ENCODE data around the gene IGF2R. TPM values are rescaled to one million over a fixed set of nuclear protein-coding genes. Genes with fewer than 3 reads are reported as not detected.
"Not testable (repeated sequence)": the region's sequence is repeated elsewhere in the genome, so short reads cannot be mapped to it uniquely, and the experiment has no call there.

IGF2R gene
- polyA plus RNA-seq, 2 donors, result 12.9 to 15.0 TPM

- Histone ChIP-seq H3K36me3 (ENCODE audit: control insufficient read depth in 2 of 2, insufficient read depth in 2 of 2, low read length in 1 of 2) (peaks cover 47 to 51% of the 10 kb centered on the region in 2 donors), H3K9me3 (ENCODE audit: control insufficient read depth in 2 of 2, insufficient read depth in 1 of 2, low read depth in 1 of 2, low read length in 1 of 2) (no peaks in the 10 kb centered on the region), H3K4me1 (ENCODE audit: control insufficient read depth in 2 of 2, insufficient read depth in 2 of 2, low read length in 1 of 2) (no peaks in the 10 kb centered on the region), H3K27me3 (ENCODE audit: control insufficient read depth in 1 of 2, insufficient read depth in 2 of 2, low read length in 2 of 2) (no peaks in the 10 kb centered on the region), H3K4me3 (ENCODE audit: low read depth in 1 of 2, low read length in 2 of 2) (no peak overlapping the region), H3K27ac (ENCODE audit: low read depth in 2 of 2, low read length in 1 of 2) (no peak overlapping the region)
- WGBS, 2 donors, result 92% methylated on average over 8 of the region's 8 CpGs
Observed at GRCh38 chr6:160086754-160087153, 117.9 kb downstream of the IGF2R start.

DNA sequence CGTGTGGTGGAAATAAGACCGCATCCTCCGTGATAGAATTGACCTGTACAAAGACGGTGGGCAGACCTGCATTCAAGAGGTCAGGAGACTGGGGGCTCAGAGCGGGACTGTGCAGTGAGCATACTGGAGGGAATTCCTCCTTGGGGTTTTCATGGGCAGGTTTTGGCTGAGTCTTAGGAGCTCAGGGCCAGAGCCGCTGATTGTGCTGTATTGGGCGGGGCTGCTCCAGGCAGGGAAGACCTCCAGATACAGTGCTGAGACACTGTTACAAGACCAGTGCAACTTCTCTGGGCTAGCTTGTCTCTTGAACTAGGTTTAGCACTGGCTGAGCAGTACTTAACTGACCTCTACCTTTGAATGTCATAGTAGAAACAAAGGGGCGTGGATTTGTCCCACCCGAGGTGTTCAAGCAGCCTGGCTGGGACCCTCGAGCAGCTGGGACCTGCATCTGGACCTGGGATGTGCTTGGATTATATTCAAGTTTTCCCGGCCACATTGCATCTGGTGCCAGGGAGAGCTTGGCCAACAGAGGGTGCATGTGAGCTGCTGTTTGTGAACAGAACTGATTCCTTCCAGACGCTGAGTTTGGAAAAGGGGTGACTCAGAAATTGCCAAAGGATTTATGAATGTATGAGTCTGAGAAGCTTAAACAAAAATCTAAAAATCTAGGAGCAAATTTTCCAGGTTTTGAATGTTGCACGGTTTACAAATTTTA lies 119.3 kb downstream of the IGF2R start:
- no peak overlapping the region for H3K27ac ChIP-seq (ENCODE audit: low read depth in 2 of 2, low read length in 1 of 2)
- no peaks in the 10 kb centered on the region for H3K9me3 ChIP-seq (ENCODE audit: control insufficient read depth in 2 of 2, insufficient read depth in 1 of 2, low read depth in 1 of 2, low read length in 1 of 2)
- whole genome bisulfite sequencing, 2 donors, result 56 to 57% methylated on average over 13 of the region's 13 CpGs
- H3K36me3 ChIP-seq (ENCODE audit: control insufficient read depth in 2 of 2, insufficient read depth in 2 of 2, low read length in 1 of 2), result peaks cover 57 to 58% of the 10 kb centered on the region in 2 donors
- H3K27me3 ChIP-seq (ENCODE audit: control insufficient read depth in 1 of 2, insufficient read depth in 2 of 2, low read length in 2 of 2), result no peaks in the 10 kb centered on the region
- no peak overlapping the region for H3K4me3 ChIP-seq (ENCODE audit: low read depth in 1 of 2, low read length in 2 of 2)
- no peaks in the 10 kb centered on the region for H3K4me1 ChIP-seq (ENCODE audit: control insufficient read depth in 2 of 2, insufficient read depth in 2 of 2, low read length in 1 of 2)

DNA sequence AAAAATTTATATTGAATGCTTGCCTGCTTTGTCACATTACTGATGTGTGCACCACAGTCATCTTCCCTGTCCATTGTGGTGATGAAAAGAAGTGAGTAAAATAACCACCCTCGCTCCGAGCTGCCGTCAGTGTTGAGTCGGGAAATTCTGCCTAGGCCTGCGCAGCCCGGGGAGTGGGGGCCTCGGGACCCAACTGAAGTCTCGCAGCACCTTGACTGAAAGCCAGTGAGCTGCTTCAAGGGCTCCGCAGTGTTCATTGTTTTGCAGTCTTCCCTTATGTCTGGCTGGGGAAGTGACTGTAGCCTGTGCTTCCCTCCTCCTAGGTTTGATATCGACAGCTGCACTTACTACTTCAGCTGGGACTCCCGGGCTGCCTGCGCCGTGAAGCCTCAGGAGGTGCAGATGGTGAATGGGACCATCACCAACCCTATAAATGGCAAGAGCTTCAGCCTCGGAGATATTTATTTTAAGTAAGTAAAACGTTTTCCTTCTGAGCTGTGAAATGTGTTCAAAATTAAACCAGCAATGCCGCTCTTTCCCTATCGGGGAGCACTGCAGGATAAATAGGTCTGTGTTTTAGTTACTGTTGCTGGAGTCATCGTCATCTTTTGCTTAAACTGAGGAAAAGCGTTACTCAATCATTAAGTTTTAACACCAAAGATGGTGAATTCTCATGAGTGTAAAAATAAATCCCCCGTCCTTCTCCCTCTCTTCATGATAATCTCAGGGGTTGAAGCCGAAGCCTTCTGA lies 120.1 kb downstream of the IGF2R start:
- Histone ChIP-seq H3K27ac (ENCODE audit: low read depth in 2 of 2, low read length in 1 of 2) (no peak overlapping the region), H3K36me3 (ENCODE audit: control insufficient read depth in 2 of 2, insufficient read depth in 2 of 2, low read length in 1 of 2) (peaks cover 56% of the 10 kb centered on the region in 2 donors), H3K4me3 (ENCODE audit: low read depth in 1 of 2, low read length in 2 of 2) (no peak overlapping the region), H3K9me3 (ENCODE audit: control insufficient read depth in 2 of 2, insufficient read depth in 1 of 2, low read depth in 1 of 2, low read length in 1 of 2) (no peaks in the 10 kb centered on the region), H3K4me1 (ENCODE audit: control insufficient read depth in 2 of 2, insufficient read depth in 2 of 2, low read length in 1 of 2) (no peaks in the 10 kb centered on the region), H3K27me3 (ENCODE audit: control insufficient read depth in 1 of 2, insufficient read depth in 2 of 2, low read length in 2 of 2) (no peaks in the 10 kb centered on the region)
- 81 to 85% methylated on average over 21 of the region's 21 CpGs for WGBS, 2 donors

DNA sequence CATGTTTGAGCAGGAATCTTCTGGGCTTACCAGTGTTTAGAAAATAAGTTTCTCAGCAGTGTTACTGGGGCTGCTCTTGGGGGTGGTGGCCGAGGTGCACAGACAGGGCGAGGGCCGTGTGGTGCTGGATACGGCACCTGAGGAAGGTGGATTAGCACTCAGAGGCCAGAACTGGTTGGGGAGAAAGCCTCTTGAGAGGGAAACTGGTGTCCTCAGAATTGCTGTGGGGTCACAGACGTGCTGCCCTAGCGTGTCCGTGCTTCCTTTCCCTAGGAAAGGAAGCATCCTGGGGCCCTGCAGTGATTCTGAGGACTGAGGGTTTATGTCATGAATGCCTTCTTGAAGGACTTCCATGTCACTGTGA lies 120.6 kb downstream of the IGF2R start:
- H3K27ac ChIP-seq (ENCODE audit: low read depth in 2 of 2, low read length in 1 of 2), result no peak overlapping the region
- peaks cover 54 to 55% of the 10 kb centered on the region in 2 donors for H3K36me3 ChIP-seq (ENCODE audit: control insufficient read depth in 2 of 2, insufficient read depth in 2 of 2, low read length in 1 of 2)
- WGBS, 2 donors, result 93 to 96% methylated on average over 7 of the region's 7 CpGs
- H3K4me3 ChIP-seq (ENCODE audit: low read depth in 1 of 2, low read length in 2 of 2), result no peak overlapping the region
- H3K4me1 ChIP-seq (ENCODE audit: control insufficient read depth in 2 of 2, insufficient read depth in 2 of 2, low read length in 1 of 2), result no peaks in the 10 kb centered on the region
- H3K9me3 ChIP-seq (ENCODE audit: control insufficient read depth in 2 of 2, insufficient read depth in 1 of 2, low read depth in 1 of 2, low read length in 1 of 2), result no peaks in the 10 kb centered on the region
- no peaks in the 10 kb centered on the region for H3K27me3 ChIP-seq (ENCODE audit: control insufficient read depth in 1 of 2, insufficient read depth in 2 of 2, low read length in 2 of 2)

GRCh38 chr6:160090442-160091239 lies 121.8 kb downstream of the IGF2R start:
- H3K27me3 ChIP-seq (ENCODE audit: control insufficient read depth in 1 of 2, insufficient read depth in 2 of 2, low read length in 2 of 2); H3K4me1 ChIP-seq (ENCODE audit: control insufficient read depth in 2 of 2, insufficient read depth in 2 of 2, low read length in 1 of 2); H3K9me3 ChIP-seq (ENCODE audit: control insufficient read depth in 2 of 2, insufficient read depth in 1 of 2, low read depth in 1 of 2, low read length in 1 of 2); H3K4me3 ChIP-seq (ENCODE audit: low read depth in 1 of 2, low read length in 2 of 2); H3K27ac ChIP-seq (ENCODE audit: low read depth in 2 of 2, low read length in 1 of 2): not testable (repeated sequence)
- 86 to 95% methylated on average over 31 to 32 of the region's 32 CpGs for WGBS, 2 donors
- H3K36me3 ChIP-seq (ENCODE audit: control insufficient read depth in 2 of 2, insufficient read depth in 2 of 2, low read length in 1 of 2), result peaks cover 44 to 54% of the 10 kb centered on the region in 2 donors

GRCh38 chr6:160092176-160092575 lies 123.3 kb downstream of the IGF2R start:
- peaks cover 36 to 52% of the 10 kb centered on the region in 2 donors for H3K36me3 ChIP-seq (ENCODE audit: control insufficient read depth in 2 of 2, insufficient read depth in 2 of 2, low read length in 1 of 2)
- not testable (repeated sequence) for H3K4me1 ChIP-seq (ENCODE audit: control insufficient read depth in 2 of 2, insufficient read depth in 2 of 2, low read length in 1 of 2); H3K27ac ChIP-seq (ENCODE audit: low read depth in 2 of 2, low read length in 1 of 2)

GRCh38 chr6:160092602-160093001 lies 123.7 kb downstream of the IGF2R start:
- H3K27me3 ChIP-seq (ENCODE audit: control insufficient read depth in 1 of 2, insufficient read depth in 2 of 2, low read length in 2 of 2), result no peaks in the 10 kb centered on the region
- H3K9me3 ChIP-seq (ENCODE audit: control insufficient read depth in 2 of 2, insufficient read depth in 1 of 2, low read depth in 1 of 2, low read length in 1 of 2), result no peaks in the 10 kb centered on the region
- H3K4me1 ChIP-seq (ENCODE audit: control insufficient read depth in 2 of 2, insufficient read depth in 2 of 2, low read length in 1 of 2), result no peaks in the 10 kb centered on the region
- H3K4me3 ChIP-seq (ENCODE audit: low read depth in 1 of 2, low read length in 2 of 2), result no peak overlapping the region
- no peak overlapping the region for H3K27ac ChIP-seq (ENCODE audit: low read depth in 2 of 2, low read length in 1 of 2)
- WGBS, 2 donors, result 88 to 89% methylated on average over 10 of the region's 10 CpGs
- peaks cover 36 to 52% of the 10 kb centered on the region in 2 donors for H3K36me3 ChIP-seq (ENCODE audit: control insufficient read depth in 2 of 2, insufficient read depth in 2 of 2, low read length in 1 of 2)

More at GRCh38 chr6:160092176-160092575, 123.3 kb downstream of the IGF2R start:
- not testable (repeated sequence) for H3K9me3 ChIP-seq (ENCODE audit: control insufficient read depth in 2 of 2, insufficient read depth in 1 of 2, low read depth in 1 of 2, low read length in 1 of 2); H3K27me3 ChIP-seq (ENCODE audit: control insufficient read depth in 1 of 2, insufficient read depth in 2 of 2, low read length in 2 of 2); H3K4me3 ChIP-seq (ENCODE audit: low read depth in 1 of 2, low read length in 2 of 2)
- 92 to 94% methylated on average over 5 to 6 of the region's 6 CpGs for WGBS, 2 donors

- no peak overlapping the region for H3K4me3 ChIP-seq (ENCODE audit: low read depth in 1 of 2, low read length in 2 of 2)
- H3K4me1 ChIP-seq (ENCODE audit: control insufficient read depth in 2 of 2, insufficient read depth in 2 of 2, low read length in 1 of 2), result no peaks in the 10 kb centered on the region
- H3K27ac ChIP-seq (ENCODE audit: low read depth in 2 of 2, low read length in 1 of 2), result no peak overlapping the region
- no peaks in the 10 kb centered on the region for H3K27me3 ChIP-seq (ENCODE audit: control insufficient read depth in 1 of 2, insufficient read depth in 2 of 2, low read length in 2 of 2)
- H3K36me3 ChIP-seq (ENCODE audit: control insufficient read depth in 2 of 2, insufficient read depth in 2 of 2, low read length in 1 of 2), result peaks cover 36 to 52% of the 10 kb centered on the region in 2 donors
- no peaks in the 10 kb centered on the region for H3K9me3 ChIP-seq (ENCODE audit: control insufficient read depth in 2 of 2, insufficient read depth in 1 of 2, low read depth in 1 of 2, low read length in 1 of 2)
- 79 to 85% methylated on average over 7 of the region's 7 CpGs for WGBS, 2 donors
Observed at GRCh38 chr6:160093061-160093460, 124.2 kb downstream of the IGF2R start.

- 92 to 93% methylated on average over 4 of the region's 4 CpGs for WGBS, 2 donors
- Histone ChIP-seq H3K4me1 (ENCODE audit: control insufficient read depth in 2 of 2, insufficient read depth in 2 of 2, low read length in 1 of 2) (no peaks in the 10 kb centered on the region), H3K9me3 (ENCODE audit: control insufficient read depth in 2 of 2, insufficient read depth in 1 of 2, low read depth in 1 of 2, low read length in 1 of 2) (no peaks in the 10 kb centered on the region), H3K27ac (ENCODE audit: low read depth in 2 of 2, low read length in 1 of 2) (no peak overlapping the region), H3K4me3 (ENCODE audit: low read depth in 1 of 2, low read length in 2 of 2) (no peak overlapping the region), H3K36me3 (ENCODE audit: control insufficient read depth in 2 of 2, insufficient read depth in 2 of 2, low read length in 1 of 2) (peaks cover 33 to 46% of the 10 kb centered on the region in 2 donors), H3K27me3 (ENCODE audit: control insufficient read depth in 1 of 2, insufficient read depth in 2 of 2, low read length in 2 of 2) (no peaks in the 10 kb centered on the region)
Observed at GRCh38 chr6:160093946-160094345, 125.1 kb downstream of the IGF2R start.
